GM18867 (cell line): Measurements from ENCODE around the gene LRRC74B.
"Not testable (repeated sequence)": the region's sequence is repeated elsewhere in the genome, so short reads cannot be mapped to it uniquely, and the experiment has no call there.

ENCODE experiments used
- ATAC-seq: cut with Tn5 transposase; IDR thresholded peaks from one replicate; pipeline ENCODE4 v1.9.1; 2021; ENCODE audit warnings: mild to moderate bottlenecking, moderate library complexity; ENCODE audit not compliant: unreplicated experiment

Gene LRRC74B

DNA sequence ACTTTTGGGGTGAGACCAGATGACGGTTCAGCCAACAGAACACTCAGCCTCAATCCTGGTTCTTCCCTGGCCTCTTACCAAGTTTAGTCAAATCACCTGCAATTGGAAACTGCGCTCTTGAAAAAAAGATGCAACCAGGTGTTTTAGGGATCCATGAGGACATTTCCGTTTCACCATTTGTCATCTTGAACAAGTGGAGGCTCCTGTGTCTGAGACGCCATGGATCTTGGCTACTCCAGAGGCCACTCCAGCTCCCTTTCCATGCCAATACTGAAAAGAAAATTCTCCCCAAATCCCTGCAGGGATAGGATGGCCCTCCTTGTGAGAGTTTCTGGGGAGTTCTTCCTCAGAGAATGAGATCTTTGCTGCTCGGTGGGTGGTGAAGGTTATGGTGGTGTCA, 27.7 kb downstream of the LRRC74B start:
- no peak for ATAC-seq

DNA sequence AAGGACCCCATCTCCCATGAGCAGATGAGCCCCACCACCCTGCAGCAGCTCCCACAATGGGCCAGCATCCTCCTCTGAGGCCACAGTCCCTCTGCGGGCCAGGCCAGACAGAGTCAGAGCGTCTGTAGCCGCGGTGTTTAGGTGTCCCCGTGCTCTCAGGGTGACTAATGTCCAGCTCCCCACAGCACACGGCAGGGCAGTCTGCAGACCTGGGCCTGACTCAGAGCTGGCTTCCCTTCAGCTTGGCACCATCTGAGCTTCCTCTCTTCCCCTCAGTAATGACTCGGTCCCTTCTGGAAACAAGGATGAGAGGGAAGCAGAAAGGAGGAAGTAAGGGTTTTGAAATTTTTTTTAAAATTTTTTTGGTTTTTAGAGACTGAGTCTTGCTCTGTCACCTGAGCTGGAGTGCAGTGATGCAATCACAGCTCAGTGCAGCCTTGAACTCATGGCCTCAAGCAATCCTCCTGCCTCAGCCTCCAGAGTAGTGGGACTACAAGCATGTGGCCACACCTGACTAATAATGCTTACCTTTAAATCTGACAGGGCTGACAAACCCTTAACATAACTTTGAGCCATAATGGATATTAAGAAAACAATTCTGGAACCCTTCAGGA, 28.5 kb downstream of the LRRC74B start:
- ATAC-seq: no peak

DNA sequence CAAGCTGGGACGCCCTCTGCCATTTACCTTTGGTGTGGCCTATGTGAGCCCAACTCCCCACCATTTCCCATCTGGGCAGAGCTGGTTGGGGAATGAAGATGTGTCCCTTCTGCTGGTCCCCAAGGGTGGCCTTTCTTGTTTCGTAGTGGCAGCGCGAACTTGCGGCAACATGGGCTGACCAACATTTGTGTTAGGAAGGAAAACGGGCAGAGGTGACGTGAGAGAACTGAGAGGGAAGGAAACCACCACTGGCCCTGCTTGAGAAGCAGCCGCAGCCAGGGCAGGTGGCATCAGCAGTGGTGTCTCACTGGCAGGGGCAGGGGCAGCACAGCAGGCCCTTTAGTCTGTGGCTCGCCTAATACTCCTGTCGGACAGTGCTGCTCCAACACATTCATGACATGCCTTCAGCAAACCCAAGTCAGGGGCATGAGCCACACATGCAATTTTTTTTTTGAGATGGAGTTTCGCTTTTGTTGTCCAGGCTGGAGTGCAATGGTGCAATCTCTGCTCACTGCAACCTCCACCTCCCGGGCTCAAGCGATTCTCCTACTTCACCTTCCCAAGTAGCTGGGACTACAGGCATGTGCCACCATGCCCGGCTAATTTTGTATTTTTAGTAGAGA, 29.9 kb downstream of the LRRC74B start:
- ATAC-seq: no peak

DNA sequence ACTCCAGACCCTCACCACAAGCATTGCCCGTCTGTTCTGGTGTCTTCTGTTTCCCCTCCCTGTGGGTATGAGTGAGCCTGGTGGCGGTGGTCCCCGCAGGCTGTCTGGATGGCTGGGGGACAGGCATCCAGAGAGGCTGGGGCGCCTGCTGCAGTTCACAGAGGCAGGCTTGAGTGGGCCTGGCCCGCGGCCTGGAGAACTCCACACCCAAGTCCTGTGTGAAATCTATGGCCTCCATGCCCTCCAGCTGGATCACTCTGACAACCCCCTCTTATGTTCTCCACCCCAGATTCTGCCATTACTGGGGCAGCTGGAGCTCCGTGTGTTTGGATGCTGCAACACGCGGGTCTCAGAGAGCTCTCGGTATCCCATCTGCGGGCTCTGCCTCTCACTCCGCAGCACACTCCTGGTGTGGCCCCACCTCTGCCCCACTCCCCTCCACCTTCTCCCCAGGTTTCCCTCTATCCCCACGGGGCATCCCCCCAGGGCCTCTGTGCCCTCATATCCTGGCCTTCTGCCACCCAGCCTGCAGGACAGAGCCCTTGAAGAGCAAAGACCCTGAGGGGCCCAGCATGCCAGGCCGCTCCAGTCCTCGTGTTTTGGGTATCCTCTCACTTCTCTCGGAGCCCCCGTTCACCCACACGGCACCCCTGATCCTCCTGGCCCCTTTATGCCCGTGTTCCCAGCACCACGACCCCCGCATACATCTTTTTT, 31.3 kb downstream of the LRRC74B start:
- no peak for ATAC-seq

DNA sequence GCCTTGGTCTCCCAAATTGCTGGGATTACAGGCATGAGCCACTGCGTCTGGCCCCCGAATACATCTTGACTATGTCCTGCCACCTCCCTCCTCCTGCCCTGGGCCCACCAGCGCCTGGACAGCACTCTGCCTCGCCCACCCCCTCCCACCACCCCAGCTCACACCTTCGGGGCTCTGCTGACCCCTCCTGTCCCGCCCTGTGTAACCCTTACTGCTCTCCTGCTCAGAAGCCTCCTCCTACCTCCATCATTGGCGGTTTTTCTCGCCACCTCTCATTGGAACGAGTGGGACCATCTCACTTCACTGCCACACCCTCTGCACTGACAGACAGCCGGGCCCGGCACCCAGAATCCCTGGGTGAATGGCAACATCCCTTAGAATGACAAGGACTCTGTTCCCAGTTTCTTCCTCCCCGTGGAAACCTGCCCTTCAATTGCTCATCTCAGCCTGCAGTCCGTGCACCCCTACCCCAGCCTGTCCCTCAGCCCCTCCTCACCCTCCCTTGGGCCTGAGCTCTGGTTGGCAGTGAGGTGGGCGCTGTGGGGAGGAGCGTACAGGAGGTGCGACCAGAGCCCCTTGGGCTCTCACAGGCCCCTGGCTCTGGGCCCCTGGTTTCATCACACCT, 32.2 kb downstream of the LRRC74B start:
- ATAC-seq: no peak

DNA sequence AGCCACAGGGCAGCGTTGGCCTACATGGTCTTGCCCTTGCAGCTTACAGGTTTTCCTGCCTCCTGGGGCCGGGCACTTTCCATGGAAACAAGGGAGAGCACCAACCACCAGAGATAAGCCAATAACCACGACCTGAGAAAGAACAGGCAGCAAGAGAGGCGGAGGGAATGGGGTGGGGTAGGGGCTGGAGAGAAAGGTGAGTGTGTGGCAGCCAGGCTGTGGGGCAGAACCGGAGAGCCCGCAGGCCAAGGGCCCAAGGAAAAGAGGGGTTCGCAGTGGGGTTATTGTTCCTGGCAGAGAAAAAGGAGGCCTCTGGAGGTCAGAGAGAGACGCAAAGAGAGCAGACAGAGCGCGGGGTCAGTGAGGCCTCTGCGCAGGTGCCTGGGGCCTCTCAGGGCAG, 33.2 kb downstream of the LRRC74B start:
- ATAC-seq: no peak

DNA sequence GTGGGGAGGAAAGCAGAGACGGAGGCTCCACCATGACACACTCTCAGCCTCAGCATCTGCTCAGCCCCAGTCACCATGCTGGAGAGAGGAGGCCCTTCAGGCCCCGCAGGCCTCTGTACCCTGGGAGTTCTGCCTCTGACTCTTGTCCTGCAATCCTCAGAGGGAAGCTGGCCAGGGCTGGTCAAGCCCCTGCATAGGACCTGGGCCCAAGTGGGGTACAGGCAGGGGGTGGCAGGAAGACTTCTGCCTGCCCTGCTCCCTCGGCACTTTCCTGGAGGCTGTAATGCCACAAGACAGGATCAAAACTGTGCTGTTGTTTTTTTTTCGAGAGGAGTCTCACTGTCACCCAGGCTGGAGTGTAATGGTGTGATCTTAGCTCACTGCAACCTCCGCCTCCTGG, 33.7 kb downstream of the LRRC74B start:
- ATAC-seq: no peak

DNA sequence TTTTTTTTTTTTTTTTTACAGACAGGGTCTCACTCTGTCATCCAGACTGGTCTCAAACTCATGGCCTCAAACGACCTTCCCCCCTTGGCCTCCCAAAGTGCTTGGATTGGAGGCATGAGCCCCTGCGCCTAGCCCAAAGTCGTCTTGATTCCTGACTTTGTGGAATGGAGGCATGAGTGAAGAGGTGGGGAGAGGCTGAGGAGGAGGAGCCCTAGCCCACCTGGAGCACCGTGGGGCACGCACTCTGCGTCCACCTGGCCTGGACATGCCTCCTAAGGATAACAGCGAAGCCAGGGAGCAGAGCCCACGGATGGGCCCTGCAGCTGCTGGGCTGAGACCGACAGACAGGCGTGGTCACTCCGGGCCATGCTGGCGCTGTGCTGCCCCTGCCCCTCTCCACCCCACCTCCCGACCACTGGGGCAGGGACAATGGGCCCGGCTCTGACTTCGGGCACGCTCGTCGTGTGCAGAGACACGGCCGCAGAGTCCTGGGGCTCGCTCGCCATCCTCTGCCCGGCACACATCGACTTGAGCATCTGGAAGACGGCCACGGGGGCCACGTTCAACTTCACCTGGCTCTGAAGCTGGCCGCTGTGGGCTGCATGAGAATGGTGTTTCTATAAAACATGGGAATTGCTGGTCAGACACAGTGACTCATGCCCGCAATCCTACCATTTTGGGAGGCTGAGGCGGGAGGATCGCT, 34.8 kb downstream of the LRRC74B start:
- no peak for ATAC-seq

DNA sequence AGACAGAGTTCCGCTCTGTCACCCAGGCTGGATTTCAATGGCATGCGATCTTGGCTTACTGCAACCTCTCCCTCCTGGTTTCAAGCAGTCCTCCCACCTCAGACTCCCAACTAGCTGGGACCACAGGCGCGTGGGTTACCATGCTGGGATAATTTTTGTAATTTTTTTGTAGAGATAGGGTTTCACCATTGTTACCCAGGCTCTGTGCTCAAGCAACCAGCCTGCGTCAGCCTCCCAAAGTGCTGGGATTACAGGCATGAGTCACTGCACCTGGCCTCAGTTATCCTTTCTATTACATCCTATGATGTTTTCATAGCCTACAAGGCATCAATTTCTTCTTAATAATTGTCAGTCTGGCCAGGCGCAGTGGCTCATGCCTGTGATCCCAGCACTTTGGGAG, 36.5 kb downstream of the LRRC74B start:
- ATAC-seq: no peak

DNA sequence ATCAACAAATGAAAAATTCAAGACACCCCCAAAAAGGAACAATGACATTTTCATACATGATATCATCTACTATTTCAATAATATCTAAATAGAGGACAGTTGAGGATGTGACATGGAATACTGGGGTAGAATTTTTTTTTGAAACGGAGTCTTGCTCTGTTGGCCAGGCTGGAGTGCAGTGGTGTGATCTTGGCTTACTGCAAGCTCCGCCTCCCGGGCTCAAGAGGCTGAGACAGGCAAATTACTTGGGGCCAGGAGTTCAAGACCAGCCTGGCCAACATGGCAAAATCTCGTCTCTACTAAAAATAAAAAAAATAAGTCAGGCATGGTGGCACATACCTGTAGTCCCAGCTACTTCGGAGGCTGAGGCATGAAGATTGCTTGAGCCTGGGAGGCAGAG, 41.4 kb downstream of the LRRC74B start:
- ATAC-seq: no peak

DNA sequence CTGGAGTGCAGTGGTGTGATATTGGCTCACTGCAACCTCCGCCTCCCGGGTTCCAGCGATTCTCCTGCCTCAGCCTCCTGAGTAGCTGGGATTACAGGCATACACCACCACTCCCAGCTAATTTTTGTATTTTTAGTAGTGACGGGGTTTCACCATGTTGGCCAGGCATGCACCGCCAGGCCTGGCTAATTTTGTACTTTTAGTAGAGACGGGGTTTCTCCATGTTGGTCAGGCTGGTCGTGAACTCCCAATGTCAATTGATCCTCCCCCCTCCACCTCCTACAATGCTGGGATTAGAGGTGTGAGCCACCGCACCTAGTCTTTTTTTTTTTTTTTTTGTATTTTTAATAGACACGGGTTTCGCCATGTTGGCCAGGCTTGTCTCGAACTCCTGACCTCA, 42.2 kb downstream of the LRRC74B start:
- ATAC-seq: not testable (repeated sequence)

DNA sequence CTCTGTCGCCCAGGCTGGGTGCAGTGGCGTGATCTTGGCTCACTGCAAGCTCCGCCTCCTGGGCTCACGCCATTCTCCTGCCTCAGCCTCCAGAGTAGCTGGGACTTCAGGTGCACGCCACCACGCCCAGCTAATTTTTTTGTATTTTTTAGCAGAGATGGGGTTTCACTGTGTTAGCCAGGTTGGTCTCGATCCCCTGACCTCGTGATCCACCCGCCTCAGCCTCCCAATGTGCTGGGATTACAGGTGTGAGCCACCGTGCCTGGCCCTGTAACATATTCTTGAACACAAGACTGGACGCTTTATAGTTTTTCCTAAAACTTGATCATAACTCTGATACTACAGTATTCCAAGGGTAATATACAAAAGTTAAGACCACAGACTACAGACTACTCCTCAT, 45.5 kb downstream of the LRRC74B start:
- not testable (repeated sequence) for ATAC-seq

DNA sequence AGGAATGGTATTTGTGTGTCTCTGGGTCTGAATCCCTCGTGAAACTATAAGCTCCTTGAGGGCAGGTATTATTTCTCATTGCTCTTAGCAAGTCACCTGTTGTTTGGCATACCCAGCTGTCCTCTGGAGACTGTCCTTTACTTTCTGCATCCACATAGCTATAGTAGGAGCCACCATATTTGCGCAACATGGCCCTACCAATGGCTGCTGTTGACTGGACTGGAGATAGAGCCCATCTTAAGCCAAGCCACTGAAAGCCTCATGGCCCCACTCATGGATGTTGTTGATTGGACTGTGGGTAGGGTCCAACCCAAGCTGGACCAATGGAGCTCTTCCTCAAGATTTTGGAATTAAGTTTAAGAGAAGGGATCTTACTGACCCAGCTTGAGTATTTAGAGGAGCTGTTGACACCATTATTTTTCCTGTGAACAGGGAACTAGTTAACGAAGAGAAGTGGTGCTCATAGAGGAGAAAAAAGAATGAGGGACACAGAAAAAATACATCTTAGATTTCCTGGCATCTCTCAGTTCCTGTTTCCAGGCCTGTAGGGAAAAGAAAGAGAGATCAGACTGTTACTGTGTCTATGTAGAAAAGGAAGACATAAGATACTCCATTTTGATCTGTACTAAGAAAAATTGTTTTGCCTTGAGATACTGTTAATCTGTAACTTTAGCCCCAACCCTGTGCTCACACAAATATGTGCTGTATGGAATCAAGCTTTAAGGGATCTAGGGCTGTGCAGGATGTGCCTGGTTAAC, 47.2 kb downstream of the LRRC74B start:
- no peak for ATAC-seq

DNA sequence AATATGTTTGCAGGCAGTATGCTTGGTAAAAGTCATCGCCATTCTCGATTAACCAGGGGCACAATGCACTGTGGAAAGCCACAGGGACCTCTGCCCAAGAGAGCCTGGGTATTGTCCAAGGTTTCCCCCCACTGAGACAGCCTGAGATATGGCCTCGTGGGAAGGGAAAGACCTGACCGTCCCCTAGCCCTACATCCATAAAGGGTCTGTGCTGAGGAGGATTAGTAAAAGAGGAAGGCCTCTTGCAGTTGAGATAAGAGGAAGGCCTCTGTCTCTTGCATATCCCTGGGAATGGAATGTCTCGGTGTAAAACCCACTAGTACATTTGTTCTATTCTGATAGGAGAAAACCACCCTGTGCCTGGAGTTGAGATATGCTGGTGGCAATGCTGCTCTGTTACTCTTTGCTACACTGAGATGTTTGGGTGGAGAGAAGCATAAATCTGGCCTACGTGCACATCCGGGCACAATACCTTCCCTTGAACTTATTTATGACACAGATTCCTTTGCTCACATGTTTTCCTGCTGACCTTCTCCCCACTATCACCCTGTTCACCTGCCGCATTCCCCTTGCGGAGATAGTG, 47.9 kb downstream of the LRRC74B start:
- not testable (repeated sequence) for ATAC-seq

DNA sequence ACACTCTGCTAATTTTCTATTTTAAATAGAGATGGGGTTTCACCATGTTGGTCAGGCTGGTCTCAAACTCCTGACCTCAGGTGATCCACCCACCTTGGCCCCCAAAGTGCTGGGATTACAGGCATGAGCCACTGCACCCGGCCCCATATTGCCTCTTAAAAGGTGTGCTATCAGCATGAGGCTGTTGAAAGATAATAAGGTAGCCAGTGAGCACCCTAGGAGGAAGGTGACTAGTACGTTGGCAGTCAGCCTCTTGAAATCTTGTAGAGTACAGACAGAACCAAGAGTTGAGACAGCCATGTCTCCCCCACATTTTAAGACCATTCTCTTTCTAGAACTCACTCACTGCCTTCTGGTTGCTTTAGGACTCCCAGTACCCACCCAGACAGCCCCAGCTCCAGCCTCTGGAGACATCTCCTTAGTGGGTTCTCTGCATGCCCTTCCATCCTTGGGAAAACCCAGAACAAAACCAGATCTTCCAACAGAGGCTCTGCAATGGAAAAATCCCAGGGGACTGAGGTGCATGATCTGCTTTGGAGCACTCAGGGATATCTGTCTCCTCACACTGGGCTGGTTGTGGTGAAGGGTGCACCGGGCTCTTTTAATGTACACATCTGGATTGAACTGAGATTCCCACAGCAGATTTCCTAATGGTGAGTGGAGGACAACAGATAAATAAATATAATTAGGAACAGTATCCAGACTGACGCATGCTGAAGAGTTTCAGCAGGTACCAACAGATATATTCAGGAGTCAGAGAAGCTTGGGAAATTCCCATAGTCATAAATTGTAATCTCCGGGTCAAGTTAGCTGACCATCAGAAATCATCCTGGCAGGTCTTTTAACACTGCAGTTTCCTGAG, 49.4 kb downstream of the LRRC74B start:
- ATAC-seq: no peak

DNA sequence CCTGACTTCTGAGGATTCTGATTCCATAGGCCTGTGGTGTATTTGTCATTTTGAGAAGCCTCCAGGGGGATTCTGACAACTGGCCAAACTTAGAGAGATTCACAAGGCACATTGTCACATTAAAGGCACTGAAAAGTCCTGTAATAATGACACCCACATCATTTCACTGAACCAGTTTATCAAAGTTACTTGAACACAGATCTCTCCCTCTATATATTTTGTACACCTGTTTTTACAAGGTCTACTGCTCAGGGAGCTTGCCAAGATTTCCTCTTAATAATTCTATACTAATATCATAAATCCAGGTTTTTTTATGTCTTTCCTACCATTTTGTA, 50.0 kb downstream of the LRRC74B start:
- ATAC-seq: no peak

DNA sequence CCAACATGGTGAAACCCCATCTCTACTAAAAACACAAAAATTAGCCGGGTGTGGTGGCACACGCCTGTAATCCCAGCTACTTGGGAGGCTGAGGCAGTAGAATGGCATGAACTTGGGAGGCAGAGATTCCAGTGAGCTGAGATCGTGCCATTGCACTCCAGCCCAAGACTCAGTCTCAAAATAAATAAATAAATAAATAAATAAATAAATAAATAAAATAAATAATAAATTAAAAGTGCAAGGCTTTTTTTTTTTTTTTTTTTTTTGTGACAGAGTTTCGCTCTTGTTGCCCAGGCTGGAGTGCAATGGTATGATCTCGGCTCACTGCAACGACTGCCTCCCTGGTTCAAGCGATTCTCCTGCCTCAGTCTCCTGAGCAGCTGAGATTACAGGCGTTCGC, 51.1 kb downstream of the LRRC74B start:
- not testable (repeated sequence) for ATAC-seq

DNA sequence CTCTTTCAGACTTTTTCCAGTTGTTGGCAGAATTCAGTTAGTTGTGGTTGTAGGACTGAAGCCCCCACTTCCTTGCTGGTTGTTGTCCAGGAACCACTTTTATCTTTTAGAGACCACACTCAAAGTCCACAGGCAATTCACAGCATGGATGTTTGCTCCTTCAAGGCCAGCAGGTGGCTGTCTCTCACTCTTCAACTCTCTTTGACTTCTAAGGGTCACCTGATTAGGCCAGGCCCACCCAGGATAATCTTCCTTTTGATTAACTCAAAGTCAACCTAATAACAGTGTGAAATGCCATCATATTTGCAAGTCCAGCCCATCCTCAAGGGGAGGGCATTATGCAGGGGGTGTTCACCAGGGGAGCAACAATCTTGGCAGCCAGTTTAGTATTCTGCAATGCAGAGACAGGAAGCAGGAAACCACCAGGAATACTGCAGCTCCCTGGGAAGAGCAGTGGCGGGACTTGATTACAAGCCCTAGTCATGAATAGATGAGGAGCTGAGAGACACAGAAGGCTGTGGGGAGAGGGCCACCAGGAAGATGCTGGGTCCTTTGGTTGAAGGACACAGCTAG, 52.4 kb downstream of the LRRC74B start:
- ATAC-seq: no peak

DNA sequence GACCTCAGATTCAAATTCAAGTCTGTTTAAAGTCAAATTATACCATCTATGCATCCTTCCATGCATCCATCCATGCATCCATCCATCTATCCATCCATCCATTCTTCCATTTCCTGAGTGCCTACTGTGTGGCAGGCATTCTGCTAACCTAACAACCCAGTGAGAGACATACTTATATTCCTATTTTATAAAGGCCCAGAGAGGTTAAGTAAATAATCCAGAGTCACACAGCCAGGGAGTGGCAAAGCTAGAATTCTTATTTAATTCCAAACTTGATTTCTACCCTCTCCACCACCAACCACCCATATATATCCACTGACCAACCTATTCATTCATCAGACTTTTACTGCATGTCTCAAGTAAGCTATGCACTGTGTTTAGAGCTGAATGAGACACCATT, 53.8 kb downstream of the LRRC74B start:
- no peak for ATAC-seq
